K562 (cell line): Measurements from ENCODE around the gene PLIN5. TPM values are rescaled to one million over a fixed set of nuclear protein-coding genes. Genes with fewer than 3 reads are reported as not detected.

Experiments
- ATAC-seq: fragments of 200-7000 bp; cut with Tn5 transposase; 3 replicates; pipeline ENCODE4 v1.9.1; 2020; ENCODE audit warnings: moderate library complexity
- BruUV-seq: library from RNA; stranded (reverse); fragments of 400-500 nt; replicated peaks from 2 replicates; lab custom pipeline; 2021; lab: Mats Ljungman, UMichigan
- CTCF ChIA-PET: fragments of 300-600 bp; formaldehyde crosslinking; extraction: SDS; loops from one replicate; lab custom pipeline; 2021; ENCODE audit warnings: low intra/inter-chr PET ratio; lab: Yijun Ruan, JAX
- POLR2A ChIA-PET: fragments of 300-600, 350-650 bp; sonication (Branson Sonifier 250); formaldehyde crosslinking; extraction: SDS; loops from one replicate; lab custom pipeline; 2021; ENCODE audit warnings: antibody characterized with exemption, inconsistent platforms; lab: Yijun Ruan, JAX
- DNase-seq, 4 experiments: peaks; one replicate each; pipeline versions ENCODE4 v3.0.0 to v3.0.0-alpha.2; 2011 to 2018; ENCODE audit warnings: low spot score in 3 of 4, mixed read lengths in 3 of 4; ENCODE audit errors: extremely low read depth in 1 of 4
- FAIRE-seq: peaks from 2 replicates; lab custom pipeline; 2011; peaks lifted over from hg19 to GRCh38; lab: Jason Lieb, UNC
- H2AFZ ChIP-seq: 2 replicates; pipeline ENCODE4 v1.6.0; 2011; ENCODE audit warnings: low read depth, low read length, control low read depth, inconsistent platforms
- H3K27ac ChIP-seq: fragments of 200-600 bp; 3 replicates; pipeline ENCODE4 v1.8.0; 2011; ENCODE audit warnings: low read depth, mild to moderate bottlenecking, control low read depth, inconsistent platforms, low read length, moderate library complexity, mixed read lengths; ENCODE audit errors: extremely low read depth
- H3K27me3 ChIP-seq, 2 experiments: fragments of 300-600 bp in 1 of 2; 2 replicates in 1 of 2; 3 replicates in 1 of 2; pipeline versions ENCODE4 v1.6.0 to v1.8.0; 2011; ENCODE audit warnings: inconsistent platforms in 2 of 2, low read length in 2 of 2, mild to moderate bottlenecking in 1 of 2, mixed read lengths in 1 of 2, moderate library complexity in 1 of 2; ENCODE audit not compliant: control insufficient read depth in 2 of 2, insufficient read depth in 2 of 2
- H3K36me3 ChIP-seq: fragments of 300-600 bp; 3 replicates; pipeline ENCODE4 v1.8.0; 2011; ENCODE audit warnings: mild to moderate bottlenecking, low read length, inconsistent platforms; ENCODE audit not compliant: control insufficient read depth, insufficient read depth
- H3K4me1 ChIP-seq, 2 experiments: fragments of 200-600 bp in 1 of 2; replicated peaks in 1 of 2; 2 replicates in 1 of 2; 3 replicates in 1 of 2; pipeline versions ENCODE4 v1.5.1 to v1.8.0; 2011; ENCODE audit warnings: inconsistent platforms in 2 of 2, low read length in 2 of 2, mild to moderate bottlenecking in 1 of 2, mixed read lengths in 1 of 2, moderate library complexity in 1 of 2; ENCODE audit not compliant: control insufficient read depth in 2 of 2, insufficient read depth in 2 of 2
- H3K4me2 ChIP-seq: 2 replicates; pipeline ENCODE4 v1.6.1; 2011; ENCODE audit warnings: low read length, control low read depth, inconsistent platforms, mixed read lengths; ENCODE audit not compliant: insufficient read depth
- H3K4me3 ChIP-seq: fragments of 200-600 bp; sonication (generic), shearing (Covaris generic); 2 replicates; pipeline ENCODE4 v1.5.1; 2016; ENCODE audit warnings: control low read depth, inconsistent platforms
- H3K79me2 ChIP-seq: fragments of 200-600 bp; 3 replicates; pipeline ENCODE4 v1.8.0; 2011; ENCODE audit warnings: low read length, inconsistent platforms; ENCODE audit not compliant: control insufficient read depth, insufficient read depth
- H3K9ac ChIP-seq, 2 experiments: 2 replicates each; pipeline versions ENCODE4 v1.6.0 to v1.6.1; 2011; ENCODE audit warnings: low read depth in 2 of 2, low read length in 2 of 2, control low read depth in 1 of 2, inconsistent platforms in 1 of 2, mild to moderate bottlenecking in 1 of 2, mixed read lengths in 1 of 2; ENCODE audit not compliant: insufficient read depth in 1 of 2
- H3K9me1 ChIP-seq: one replicate; pipeline ENCODE4 v1.6.0; 2011; ENCODE audit warnings: inconsistent platforms, mild to moderate bottlenecking, low read length, moderate library complexity; ENCODE audit not compliant: control insufficient read depth, insufficient read depth
- H3K9me3 ChIP-seq: replicated peaks from 2 replicates; pipeline ENCODE4 v1.5.1; 2011; ENCODE audit warnings: low read depth, low read length, inconsistent platforms; ENCODE audit not compliant: control insufficient read depth, insufficient read depth
- H4K20me1 ChIP-seq: replicated peaks from 2 replicates; pipeline ENCODE4 v1.6.1; 2011; ENCODE audit warnings: low read length, inconsistent platforms, mixed read lengths; ENCODE audit not compliant: control insufficient read depth, insufficient read depth
- DDX20 ChIP-seq: fragments of 450-650 bp; IDR thresholded peaks from 2 replicates; pipeline ENCODE4 v1.6.1; 2016; ENCODE audit warnings: missing genetic modification characterization, low read depth, mild to moderate bottlenecking, missing compliant biosample characterization, moderate library complexity
- DEAF1 ChIP-seq: fragments of 450-650 bp; formaldehyde crosslinking; IDR thresholded peaks from 2 replicates; pipeline ENCODE4 v1.4.0; 2020; ENCODE audit warnings: mild to moderate bottlenecking, moderate library complexity
- ERF ChIP-seq: fragments of 450-650 bp; formaldehyde crosslinking; IDR thresholded peaks from 2 replicates; pipeline ENCODE4 v1.4.0; 2020; ENCODE audit warnings: mild to moderate bottlenecking, mixed read lengths
- GATAD2B ChIP-seq: fragments of 450-650 bp; IDR thresholded peaks from 2 replicates; pipeline ENCODE4 v1.6.1; 2017; ENCODE audit warnings: mild to moderate bottlenecking, borderline replicate concordance
- HCFC1 ChIP-seq: IDR thresholded peaks from 2 replicates; pipeline ENCODE4 v1.6.1; 2012; ENCODE audit warnings: low read depth, low read length, improper control_type of control experiment
- KAT2B ChIP-seq: IDR thresholded peaks from one replicate; pipeline ENCODE4 v1.6.1; 2012; ENCODE audit warnings: low read depth, mild to moderate bottlenecking, control low read depth, inconsistent platforms, low read length, moderate library complexity
- NFXL1 ChIP-seq: fragments of 450-650 bp; formaldehyde crosslinking; IDR thresholded peaks from 2 replicates; pipeline ENCODE4 v1.4.0; 2021; ENCODE audit warnings: mild to moderate bottlenecking
- RBM15 ChIP-seq: fragments of 200-400 bp; formaldehyde crosslinking; IDR thresholded peaks from 2 replicates; pipeline ENCODE4 v1.6.1; 2018; ENCODE audit warnings: mild to moderate bottlenecking, low read length, moderate library complexity; ENCODE audit not compliant: insufficient read depth
- SP2 ChIP-seq: IDR thresholded peaks from 2 replicates; pipeline ENCODE4 v1.6.1; 2011; ENCODE audit warnings: mild to moderate bottlenecking, low read depth, low read length, moderate library complexity; ENCODE audit not compliant: poor library complexity, severe bottlenecking; ENCODE audit errors: extremely low read depth
- TCF3 ChIP-seq: sonication (generic); formaldehyde crosslinking; IDR thresholded peaks from 2 replicates; pipeline ENCODE4 v1.4.0; 2020; ENCODE audit warnings: mild to moderate bottlenecking, missing genetic modification reagents
- ZBTB43 ChIP-seq: sonication (generic); formaldehyde crosslinking; IDR thresholded peaks from 2 replicates; pipeline ENCODE4 v1.8.0; 2023; ENCODE audit warnings: mild to moderate bottlenecking, missing genetic modification reagents
- ZNF277 ChIP-seq: fragments of 250-450 bp; sonication (Bioruptor Pico); IDR thresholded peaks from 2 replicates; pipeline ENCODE4 v1.8.0; 2022; ENCODE audit warnings: inconsistent platforms, mild to moderate bottlenecking, moderate library complexity, borderline replicate concordance
- ZNF584 ChIP-seq: fragments of 200-800 bp; sonication (Bioruptor generic); IDR thresholded peaks from 2 replicates; pipeline ENCODE4 v1.6.1; 2016; ENCODE audit warnings: low read depth, mild to moderate bottlenecking, missing genetic modification characterization, missing compliant biosample characterization
- ZNF699 ChIP-seq: fragments of 250-450 bp; sonication (Bioruptor Pico); IDR thresholded peaks from 2 replicates; pipeline ENCODE4 v1.8.0; 2021; ENCODE audit warnings: mild to moderate bottlenecking, moderate library complexity; ENCODE audit not compliant: insufficient replicate concordance
- WGBS: fragments of 100-300 bp; shearing (Covaris generic); methylation state at CpG from one replicate; pipeline ENCODE4 v1.1.6; 2016; ENCODE audit warnings: low coverage, mixed read lengths; ENCODE audit not compliant: insufficient coverage; ENCODE audit errors: missing lambda C conversion rate; 5-methylcytosine and 5-hydroxymethylcytosine counted together
- in situ Hi-C: fragments of 300-500 bp; cut with MboI; formaldehyde crosslinking; loops from 4 replicates; pipeline ENCODE4 v1.15.0; 2018; ENCODE audit warnings: inconsistent platforms, mixed read lengths
- intact Hi-C: fragments of 100-400 bp; cut with micrococcal nuclease; formaldehyde crosslinking; loops from 2 replicates; pipeline ENCODE4 v1.14.2; 2022
- polyA plus RNA-seq, 8 experiments: library from polyadenylated mRNA; depleted of rRNA in 4 of 8; stranded (reverse) in 5 of 8; unstranded in 3 of 8; fragments of >200 nt; fragmentation: Nextera tagmentation in 2 of 8; fragmentation: Illumina TruSeq in 1 of 8; extraction: Ambion mirVana in 2 of 8; extraction: Trizol in 1 of 8; gene quantifications; 2 replicates each; pipeline versions ENCODE4 v1.2.1 to v1.2.3, GENCODE V29; 2011 to 2014; ENCODE audit warnings: inconsistent platforms in 1 of 8, missing spikeins in 1 of 8
- total RNA-seq, 7 experiments: library from RNA; depleted of rRNA in 6 of 7; stranded (reverse); fragments of >200 nt in 6 of 7; fragmentation: Illumina TruSeq in 2 of 7; extraction: Trizol in 2 of 7; gene quantifications; 2 replicates each; pipeline versions ENCODE4 v1.2.1 to v1.2.3, GENCODE V29; 2011 to 2021; ENCODE audit warnings: low replicate concordance in 1 of 7

Gene PLIN5
- total and polyA plus RNA-seq, 9 of the 15 experiments (the other 6 are each of a cell fraction or from before 2014, with no cell fraction given), result 0.04 to 1.3 (median 0.50) TPM

GRCh38 chr19:4510435-4511255, 24.4 kb downstream of the PLIN5 start (continued):
- TF ChIP-seq ZBTB43 (CRISPR knock-in tag) (no peak), DEAF1 (CRISPR knock-in tag) (no peak), GATAD2B (no peak), DDX20 (no peak), ZNF699 (no peak)
- TF ChIP-seq, all 486 proteins: peak for 0

GRCh38 chr19:4508698-4509097, 26.3 kb downstream of the PLIN5 start:
- WGBS, result 77% methylated on average over 20 of the region's 21 CpGs
- CTCF ChIA-PET, result no interaction called here
- Histone ChIP-seq H3K9me1 (peaks cover 3% of the 10 kb centered on the region), H3K36me3 (0 out of 3 replicates have a peak, but pooled peaks cover 7% of the 10 kb centered on the region), H3K27ac (no peak overlapping the region), H3K9me3 (no peaks in the 10 kb centered on the region), H3K27me3 (peaks cover 20 to 33% of the 10 kb centered on the region in 2 experiments; a peak in 4 of 5 replicates), H3K79me2 (no peaks in the 10 kb centered on the region), H2AFZ (no peak overlapping the region), H4K20me1 (peaks cover 5% of the 10 kb centered on the region; the same call in 1 of the 2 replicates), H3K4me1 (peaks cover 0 to 58% of the 10 kb centered on the region in 2 experiments; a peak in 2 of 5 replicates), H3K4me2 (no peak overlapping the region), H3K4me3 (no peak overlapping the region), H3K9ac (no peak overlapping the region)
- no TSS peak for BruUV-seq
- POLR2A ChIA-PET, result interaction anchor here (0.6 to 1.5 kb wide), 3 partner anchors 10 to 147 kb away, joined by 3 to 4 read pairs (median 4); partner anchors contain the start of gene PLIN4
- ATAC-seq (no peak), FAIRE-seq (no peak), DNase-seq (no peak)
- intact Hi-C loops (no loop called here), in situ Hi-C loops (no loop called here)
- TF ChIP-seq SP2 (no peak), ZNF584 (CRISPR knock-in tag) (no peak), ERF (no peak), TCF3 (no peak), ZNF277 (CRISPR knock-in tag) (no peak), RBM15 (no peak), KAT2B (no peak), HCFC1 (no peak), NFXL1 (CRISPR knock-in tag) (no peak)
